ENCODE data around the gene BACE1.

The BACE1 gene

DNA sequence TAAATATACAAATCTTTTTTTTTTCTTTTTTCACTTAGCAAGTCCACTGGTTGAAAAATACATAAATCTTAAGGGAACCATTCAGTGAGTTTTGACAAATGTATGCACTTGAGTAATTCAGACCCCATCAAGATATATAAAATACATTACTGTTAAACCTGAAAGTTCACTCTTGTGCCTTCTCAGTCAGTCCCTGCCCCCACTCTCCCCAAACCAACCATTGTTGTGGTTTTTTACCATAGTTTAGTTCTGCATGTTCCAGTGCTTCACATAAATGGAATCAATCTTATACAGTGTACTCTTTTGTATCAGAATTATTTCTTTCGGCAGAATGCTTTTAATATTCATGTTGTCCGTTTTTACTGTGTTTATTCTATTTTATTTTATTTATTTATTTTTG is 57.5 kb downstream of the BACE1 start:
- no peak for DNase-seq
- H4K12ac ChIP-seq (ENCODE audit: low read depth, low read length): no peak overlapping the region
- H2BK5ac ChIP-seq (ENCODE audit: low read depth, low read length, poor library complexity): no peak overlapping the region
- H3K4me1 ChIP-seq (ENCODE audit: control insufficient read depth in 1 of 2, insufficient read depth in 2 of 2, low read length in 2 of 2): no peaks in the 10 kb centered on the region
- no peak overlapping the region for H3K4me3 ChIP-seq (ENCODE audit: low read depth, low read length)
- peaks cover 8 to 13% of the 10 kb centered on the region in 2 experiments for H3K36me3 ChIP-seq (ENCODE audit: control insufficient read depth in 1 of 2, insufficient read depth in 2 of 2, low read length in 2 of 2)
- no peak overlapping the region for H2BK12ac ChIP-seq (ENCODE audit: low read length)
- H2BK120ac ChIP-seq (ENCODE audit: insufficient read depth, low read length, poor library complexity): no peak overlapping the region
- H4K8ac ChIP-seq (ENCODE audit: low read depth, low read length): no peak overlapping the region
- H3K14ac ChIP-seq (ENCODE audit: low read length): no peak overlapping the region
- no peak overlapping the region for H2AK5ac ChIP-seq (ENCODE audit: low read length)
- H3K79me1 ChIP-seq (ENCODE audit: low read length): no peaks in the 10 kb centered on the region
- no peak overlapping the region for H3K4me2 ChIP-seq (ENCODE audit: low read length)
- no peak overlapping the region for H2AFZ ChIP-seq (ENCODE audit: insufficient read depth, low read length, poor library complexity)
- WGBS (ENCODE audit: extremely low coverage, insufficient coverage, insufficient read length): no CpG with 5 or more reads among the region's 2 CpGs
- no peak overlapping the region for H4K91ac ChIP-seq (ENCODE audit: low read depth, low read length)
- H3K18ac ChIP-seq (ENCODE audit: low read length): no peak overlapping the region
- no peak overlapping the region for H3K23ac ChIP-seq (ENCODE audit: low read length)
- no peaks in the 10 kb centered on the region for H3K79me2 ChIP-seq (ENCODE audit: control insufficient read depth, insufficient read depth, low read length, poor library complexity)
- no peak overlapping the region for H3K4ac ChIP-seq (ENCODE audit: low read depth, low read length)
- no peak overlapping the region for H3K9ac ChIP-seq (ENCODE audit: low read length)
- H3K9me3 ChIP-seq (ENCODE audit: insufficient read depth, low read depth, low read length): no peaks in the 10 kb centered on the region
- no peaks in the 10 kb centered on the region for H3K27me3 ChIP-seq (ENCODE audit: insufficient read depth, low read length)
- H3K27ac ChIP-seq (ENCODE audit: low read depth, low read length): no peak overlapping the region

DNA sequence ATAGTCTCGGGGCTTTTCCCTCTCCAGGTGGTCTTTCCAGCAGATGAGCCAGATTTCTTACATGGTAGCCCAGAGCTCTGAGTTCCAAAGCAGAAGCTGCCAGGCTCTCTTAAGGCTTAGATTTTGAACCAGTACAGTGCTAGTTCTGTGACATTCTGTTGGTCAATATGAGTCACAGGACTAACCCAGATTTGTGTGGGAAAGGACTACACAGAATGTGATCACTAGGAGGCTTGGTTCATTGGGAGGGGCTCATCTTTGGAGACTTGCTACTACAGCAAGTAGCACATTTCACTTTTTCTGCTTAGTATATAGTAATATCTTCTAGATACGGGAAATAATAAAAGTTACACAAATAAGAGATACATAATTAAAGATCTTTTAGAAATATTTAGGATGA is 59.5 kb downstream of the BACE1 start:
- no peak overlapping the region for H2BK120ac ChIP-seq (ENCODE audit: insufficient read depth, low read length, poor library complexity)
- no peak overlapping the region for H3K4ac ChIP-seq (ENCODE audit: low read depth, low read length)
- H3K23ac ChIP-seq (ENCODE audit: low read length): no peak overlapping the region
- H3K14ac ChIP-seq (ENCODE audit: low read length): no peak overlapping the region
- no peak overlapping the region for H2AFZ ChIP-seq (ENCODE audit: insufficient read depth, low read length, poor library complexity)
- no CpG with 5 or more reads among the region's 2 CpGs for whole genome bisulfite sequencing (ENCODE audit: extremely low coverage, insufficient coverage, insufficient read length)
- no peak overlapping the region for H3K4me2 ChIP-seq (ENCODE audit: low read length)
- H2BK5ac ChIP-seq (ENCODE audit: low read depth, low read length, poor library complexity): peak overlapping the region; percentile 44
- no peak overlapping the region for H3K27ac ChIP-seq (ENCODE audit: low read depth, low read length)
- no peak overlapping the region for H3K9ac ChIP-seq (ENCODE audit: low read length)
- no peaks in the 10 kb centered on the region for H3K79me1 ChIP-seq (ENCODE audit: low read length)
- H3K9me3 ChIP-seq (ENCODE audit: insufficient read depth, low read depth, low read length): no peaks in the 10 kb centered on the region
- H4K8ac ChIP-seq (ENCODE audit: low read depth, low read length): no peak overlapping the region
- no peak for DNase-seq
- H2AK5ac ChIP-seq (ENCODE audit: low read length): no peak overlapping the region
- no peak overlapping the region for H2BK12ac ChIP-seq (ENCODE audit: low read length)
- no peak overlapping the region for H3K4me3 ChIP-seq (ENCODE audit: low read depth, low read length)
- no peaks in the 10 kb centered on the region for H3K27me3 ChIP-seq (ENCODE audit: insufficient read depth, low read length)
- H3K36me3 ChIP-seq (ENCODE audit: control insufficient read depth in 1 of 2, insufficient read depth in 2 of 2, low read length in 2 of 2): peaks cover 6 to 12% of the 10 kb centered on the region in 2 experiments
- H3K4me1 ChIP-seq (ENCODE audit: control insufficient read depth in 1 of 2, insufficient read depth in 2 of 2, low read length in 2 of 2): no peaks in the 10 kb centered on the region
- H3K79me2 ChIP-seq (ENCODE audit: control insufficient read depth, insufficient read depth, low read length, poor library complexity): no peaks in the 10 kb centered on the region
- no peak overlapping the region for H4K12ac ChIP-seq (ENCODE audit: low read depth, low read length)
- no peak overlapping the region for H4K91ac ChIP-seq (ENCODE audit: low read depth, low read length)
- no peak overlapping the region for H3K18ac ChIP-seq (ENCODE audit: low read length)

DNA sequence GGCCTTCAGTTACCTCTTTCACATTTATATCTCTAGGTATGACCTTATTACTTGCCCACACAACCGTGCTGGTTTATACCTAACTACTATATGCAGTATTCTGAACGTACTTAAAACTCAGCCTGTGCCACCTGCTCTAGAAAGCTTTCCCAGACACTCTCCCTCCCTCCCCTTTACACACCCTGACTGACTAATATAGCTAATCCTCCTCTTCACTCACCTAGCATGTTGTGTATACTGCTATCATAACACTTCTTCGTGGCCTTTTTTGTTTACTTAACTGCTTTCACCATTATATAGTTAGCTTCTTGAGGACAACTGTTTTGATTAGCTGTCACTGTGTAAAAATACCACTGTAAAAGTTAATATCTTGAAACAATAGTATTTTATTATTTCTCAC is 60.1 kb downstream of the BACE1 start:
- DNase-seq: no peak
- Histone ChIP-seq H2AK5ac (ENCODE audit: low read length) (no peak overlapping the region), H3K4me1 (ENCODE audit: control insufficient read depth in 1 of 2, insufficient read depth in 2 of 2, low read length in 2 of 2) (no peaks in the 10 kb centered on the region), H3K9me3 (ENCODE audit: insufficient read depth, low read depth, low read length) (no peaks in the 10 kb centered on the region), H4K8ac (ENCODE audit: low read depth, low read length) (no peak overlapping the region), H3K27ac (ENCODE audit: low read depth, low read length) (no peak overlapping the region), H3K14ac (ENCODE audit: low read length) (no peak overlapping the region), H3K27me3 (ENCODE audit: insufficient read depth, low read length) (no peaks in the 10 kb centered on the region), H3K36me3 (ENCODE audit: control insufficient read depth in 1 of 2, insufficient read depth in 2 of 2, low read length in 2 of 2) (peaks cover 6 to 12% of the 10 kb centered on the region in 2 experiments), H2BK120ac (ENCODE audit: insufficient read depth, low read length, poor library complexity) (no peak overlapping the region), H2BK5ac (ENCODE audit: low read depth, low read length, poor library complexity) (no peak overlapping the region), H2BK12ac (ENCODE audit: low read length) (no peak overlapping the region), H3K9ac (ENCODE audit: low read length) (no peak overlapping the region), H3K4ac (ENCODE audit: low read depth, low read length) (no peak overlapping the region), H3K79me1 (ENCODE audit: low read length) (no peaks in the 10 kb centered on the region), H3K23ac (ENCODE audit: low read length) (no peak overlapping the region), H3K4me2 (ENCODE audit: low read length) (no peak overlapping the region), H3K79me2 (ENCODE audit: control insufficient read depth, insufficient read depth, low read length, poor library complexity) (no peaks in the 10 kb centered on the region), H3K18ac (ENCODE audit: low read length) (no peak overlapping the region), H3K4me3 (ENCODE audit: low read depth, low read length) (no peak overlapping the region), H4K91ac (ENCODE audit: low read depth, low read length) (no peak overlapping the region), H4K12ac (ENCODE audit: low read depth, low read length) (no peak overlapping the region), H2AFZ (ENCODE audit: insufficient read depth, low read length, poor library complexity) (no peak overlapping the region)
- no CpG with 5 or more reads among the region's 3 CpGs for WGBS (ENCODE audit: extremely low coverage, insufficient coverage, insufficient read length)

DNA sequence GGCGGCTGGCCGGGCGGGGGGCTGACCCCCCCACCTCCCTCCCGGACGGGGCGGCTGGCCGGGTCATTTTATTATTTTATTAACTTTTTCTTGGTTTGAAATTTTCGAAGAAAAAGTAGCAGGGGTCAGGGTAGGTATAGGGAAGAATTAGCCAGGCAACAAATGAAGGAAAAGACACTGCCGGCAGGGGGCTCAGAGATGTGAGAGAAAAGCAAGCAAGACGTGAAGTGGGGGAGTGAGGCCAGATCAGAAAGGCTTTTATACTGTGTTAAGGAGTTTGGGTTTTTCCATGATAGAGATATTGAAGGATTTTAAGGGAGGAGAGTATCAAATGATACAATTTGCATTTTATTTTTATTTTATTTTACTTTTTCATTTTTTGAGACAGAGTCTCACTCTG is 64.5 kb downstream of the BACE1 start:
- Histone ChIP-seq H3K79me1 (ENCODE audit: low read length) (no peaks in the 10 kb centered on the region), H2BK120ac (ENCODE audit: insufficient read depth, low read length, poor library complexity) (no peak overlapping the region), H4K91ac (ENCODE audit: low read depth, low read length) (no peak overlapping the region), H3K4me3 (ENCODE audit: low read depth, low read length) (no peak overlapping the region), H2AFZ (ENCODE audit: insufficient read depth, low read length, poor library complexity) (no peak overlapping the region), H3K4me1 (ENCODE audit: control insufficient read depth in 1 of 2, insufficient read depth in 2 of 2, low read length in 2 of 2) (no peaks in the 10 kb centered on the region), H3K27me3 (ENCODE audit: insufficient read depth, low read length) (no peaks in the 10 kb centered on the region), H4K8ac (ENCODE audit: low read depth, low read length) (no peak overlapping the region), H3K9me3 (ENCODE audit: insufficient read depth, low read depth, low read length) (no peaks in the 10 kb centered on the region), H4K12ac (ENCODE audit: low read depth, low read length) (no peak overlapping the region), H2BK5ac (ENCODE audit: low read depth, low read length, poor library complexity) (no peak overlapping the region), H3K9ac (ENCODE audit: low read length) (no peak overlapping the region), H3K23ac (ENCODE audit: low read length) (no peak overlapping the region), H2AK5ac (ENCODE audit: low read length) (no peak overlapping the region), H3K4ac (ENCODE audit: low read depth, low read length) (no peak overlapping the region), H3K4me2 (ENCODE audit: low read length) (no peak overlapping the region), H2BK12ac (ENCODE audit: low read length) (no peak overlapping the region), H3K36me3 (ENCODE audit: control insufficient read depth in 1 of 2, insufficient read depth in 2 of 2, low read length in 2 of 2) (peaks cover 14 to 21% of the 10 kb centered on the region in 2 experiments), H3K79me2 (ENCODE audit: control insufficient read depth, insufficient read depth, low read length, poor library complexity) (no peaks in the 10 kb centered on the region), H3K27ac (ENCODE audit: low read depth, low read length) (no peak overlapping the region), H3K14ac (ENCODE audit: low read length) (no peak overlapping the region), H3K18ac (ENCODE audit: low read length) (no peak overlapping the region)
- WGBS (ENCODE audit: extremely low coverage, insufficient coverage, insufficient read length): no CpG with 5 or more reads among the region's 10 CpGs
- no peak for DNase-seq

Data from trophoblast cell (in vitro differentiated cells and primary cell).